Lower leg skin (tissue), 3 donors: ENCODE measurements around the gene SPEG.

Experiments used
- CTCF ChIP-seq, 3 donors: fragments of 450-650 bp; IDR thresholded peaks; one replicate each; pipeline ENCODE4 v1.5.1; 2016; ENCODE audit warnings: antibody characterized with exemption in 3 of 3, mild to moderate bottlenecking in 3 of 3, moderate library complexity in 2 of 3
- POLR2A ChIP-seq, 2 donors: fragments of 450-650 bp; IDR thresholded peaks; one replicate each; pipeline ENCODE4 v1.6.1; 2016 to 2017; ENCODE audit warnings: antibody characterized with exemption in 2 of 2, mild to moderate bottlenecking in 1 of 2, moderate library complexity in 1 of 2

DNA sequence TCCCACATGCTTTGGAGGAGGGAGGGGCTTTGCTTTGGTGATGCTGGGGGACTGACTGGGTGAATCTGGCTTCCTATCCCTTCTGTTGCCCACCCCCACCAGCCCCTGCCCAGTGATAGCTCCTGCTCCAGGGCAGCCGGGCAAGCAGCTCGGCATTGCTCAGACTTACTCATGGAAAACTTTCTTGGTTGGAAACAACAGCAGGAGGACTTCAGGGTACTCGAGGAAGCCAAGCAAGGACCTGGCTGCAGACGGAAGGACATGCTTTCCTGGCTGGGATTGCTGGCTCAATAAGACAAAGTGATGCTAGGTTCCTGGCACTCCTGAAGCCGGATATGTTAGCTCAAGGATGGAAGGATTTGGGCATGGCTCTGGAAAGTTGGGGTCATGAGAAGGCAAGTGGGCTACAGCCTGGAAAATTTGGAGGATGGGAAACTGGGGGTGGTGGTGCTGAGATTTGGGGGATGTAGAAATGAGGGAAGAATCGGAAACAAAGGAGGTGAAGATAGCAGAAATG, 3.1 kb downstream of the SPEG start:
- TF ChIP-seq CTCF (IDR thresholded peaks at IDR 0.05), result no peak
- TF ChIP-seq POLR2A (IDR thresholded peaks at IDR 0.05), result no peak
